HG02571 (cell line): ENCODE measurements around the gene BMP10.
"Not testable (repeated sequence)": the region's sequence is repeated elsewhere in the genome, so short reads cannot be mapped to it uniquely, and the experiment has no call there.

Experiments
- ATAC-seq: cut with Tn5 transposase; IDR thresholded peaks from one replicate; pipeline ENCODE4 v1.9.1; 2021; ENCODE audit warnings: mild to moderate bottlenecking, moderate library complexity; ENCODE audit not compliant: unreplicated experiment

BMP10 gene

DNA sequence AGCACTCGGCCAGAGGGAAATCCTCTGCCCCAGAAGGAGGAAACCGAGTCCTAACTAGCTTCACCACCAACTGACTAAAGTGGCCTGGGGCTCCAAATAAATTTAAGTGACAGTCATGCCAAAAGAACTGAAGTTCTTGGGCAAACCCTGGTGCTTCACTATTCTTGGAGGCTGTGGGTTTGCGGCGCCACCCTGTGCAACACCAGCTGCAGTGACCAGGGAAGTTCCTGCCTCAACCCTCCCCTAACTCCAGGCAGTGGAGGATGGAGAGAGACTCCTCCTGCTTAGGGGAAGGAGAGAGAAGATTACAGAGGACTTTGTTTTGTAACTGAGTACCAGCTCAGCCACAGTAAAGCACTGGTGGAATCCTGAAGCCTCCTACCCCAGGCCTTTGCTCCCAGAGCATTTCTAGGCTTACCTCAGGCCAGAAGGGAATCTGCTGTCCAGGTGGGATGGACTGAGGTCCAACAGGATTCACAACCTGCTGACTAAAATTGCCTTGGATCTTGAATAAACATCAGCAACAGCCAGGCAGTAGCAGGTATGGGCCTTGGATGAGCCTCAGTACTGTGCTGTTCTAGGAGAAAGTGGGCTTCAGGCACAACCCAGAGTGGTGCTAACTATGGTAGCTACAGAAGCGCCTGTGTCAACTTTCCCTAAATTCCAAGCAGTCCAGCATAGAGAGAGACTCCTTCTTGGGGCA is 29.4 kb upstream of the BMP10 start:
- ATAC-seq, result no peak

- ATAC-seq, result not testable (repeated sequence)
Measured at GRCh38 chr2:68895981-68896380, 24.8 kb upstream of the BMP10 start.

DNA sequence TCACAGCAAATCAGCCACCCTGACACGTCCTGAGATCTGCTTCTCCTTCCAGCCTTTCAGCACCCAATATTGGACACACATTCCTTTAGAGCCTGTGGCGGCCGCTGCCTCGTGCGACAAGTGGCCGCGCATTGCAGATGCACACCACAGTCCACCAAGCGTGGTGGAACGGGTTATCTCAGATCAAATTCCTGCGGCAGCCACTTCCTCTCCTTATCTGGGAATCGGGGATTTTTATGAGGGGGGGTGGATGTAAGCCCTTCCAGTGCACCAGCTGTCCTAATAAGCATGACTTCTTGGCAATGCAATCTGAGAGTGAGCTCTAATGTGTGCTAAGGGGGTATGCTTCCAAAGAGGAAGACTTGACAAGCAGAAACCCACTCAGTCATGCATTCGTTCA is 18.3 kb upstream of the BMP10 start:
- no peak for ATAC-seq

DNA sequence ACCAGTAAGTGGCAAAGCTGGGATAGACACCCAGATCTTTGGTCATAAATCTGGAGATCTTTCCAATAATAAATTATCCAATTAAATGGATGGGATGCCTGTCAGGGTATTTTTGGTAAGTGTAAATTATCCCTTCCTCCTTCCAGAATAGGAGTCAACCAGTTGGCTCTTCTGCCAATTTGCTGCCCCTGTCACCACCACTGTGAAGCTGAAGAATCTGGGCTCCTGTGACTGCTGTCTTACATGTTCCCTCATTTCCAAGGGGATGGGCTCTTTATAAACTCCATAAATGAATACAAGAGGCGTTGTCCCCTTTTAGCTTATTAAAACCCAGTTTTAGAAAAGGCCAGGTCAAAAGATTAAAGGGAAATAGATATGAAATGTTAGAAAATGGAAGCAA is 17.8 kb upstream of the BMP10 start:
- ATAC-seq, result no peak

DNA sequence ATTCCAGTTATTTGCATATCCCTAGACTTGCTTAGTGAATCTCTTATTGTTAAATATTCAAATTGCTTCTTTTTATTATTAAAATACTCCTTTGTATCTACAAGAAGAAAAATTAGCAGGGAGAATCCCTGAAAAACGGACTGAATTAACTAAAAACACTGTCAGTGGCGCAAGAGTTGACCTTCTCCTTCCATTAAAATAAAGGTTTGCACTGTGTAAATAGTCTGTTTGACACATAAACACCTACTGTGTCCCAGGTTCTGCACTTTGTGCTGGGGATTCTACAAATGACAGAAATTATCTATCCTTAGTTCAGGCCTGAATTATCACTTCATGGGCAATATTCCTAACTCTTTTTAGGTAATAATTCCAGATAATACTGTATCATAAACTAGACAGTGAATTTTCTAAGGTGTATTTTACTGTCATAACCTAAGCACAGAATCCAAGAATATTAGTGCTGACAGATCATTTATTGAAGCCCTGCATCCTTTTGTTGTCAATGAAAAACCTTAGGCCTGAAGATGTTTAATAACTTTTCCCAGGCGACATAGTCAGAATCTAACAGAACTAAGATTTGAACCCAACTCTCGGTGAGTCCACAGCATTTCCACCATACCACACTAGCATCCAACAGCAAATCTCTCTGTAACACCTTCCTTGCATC is 17.0 kb upstream of the BMP10 start:
- no peak for ATAC-seq

DNA sequence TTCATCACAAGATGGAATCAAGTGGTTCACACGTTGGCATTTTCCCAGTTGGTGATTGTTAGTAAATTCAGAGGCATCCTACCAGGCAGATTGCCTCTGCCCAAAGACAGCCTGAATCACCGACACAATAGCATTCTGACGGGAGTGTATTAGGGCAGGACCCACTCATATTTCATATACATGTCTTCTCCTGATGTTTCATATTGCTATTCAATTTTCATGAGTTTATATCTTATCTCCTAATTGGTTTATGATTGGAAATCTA is 14.5 kb upstream of the BMP10 start:
- ATAC-seq, result no peak

GRCh38 chr2:68885074-68885810 is 14.0 kb upstream of the BMP10 start:
- no peak for ATAC-seq

DNA sequence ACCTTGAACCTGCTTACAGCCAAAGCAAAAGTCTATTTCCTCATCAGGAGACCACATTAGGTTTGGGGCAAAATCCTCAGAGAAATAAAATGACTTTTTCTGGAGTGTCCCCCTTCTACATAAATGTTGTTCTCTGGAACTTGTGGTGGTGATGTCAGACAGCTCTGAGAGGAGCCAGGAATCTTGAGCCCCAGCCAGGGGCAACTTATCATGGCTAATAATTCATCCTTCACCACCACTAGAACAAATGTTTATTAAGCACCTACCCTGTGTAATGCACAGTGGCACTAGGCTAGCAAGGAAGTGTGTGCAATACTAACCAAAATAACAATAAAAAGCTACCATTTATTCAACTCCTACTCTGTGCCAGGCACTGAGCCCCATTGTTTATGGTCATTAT is 9.0 kb upstream of the BMP10 start:
- no peak for ATAC-seq

DNA sequence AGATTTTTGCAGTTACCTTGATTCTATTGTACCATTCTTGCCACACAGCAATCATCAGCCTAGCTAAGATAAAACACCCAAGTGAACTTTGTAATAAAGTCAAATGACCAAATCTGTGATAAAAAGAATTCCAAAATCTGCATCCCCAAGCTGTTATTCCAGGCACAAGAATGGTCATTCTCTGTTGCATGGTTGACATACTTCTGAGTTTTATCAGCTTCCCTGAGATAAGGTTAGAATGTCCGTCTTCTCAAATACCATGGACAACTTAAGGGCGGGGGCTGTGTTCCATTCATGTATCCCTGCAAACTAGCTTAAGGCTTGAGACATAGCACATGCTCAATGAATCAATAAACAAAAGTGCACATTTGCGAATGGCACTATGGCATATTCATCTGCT is 8.1 kb upstream of the BMP10 start:
- no peak for ATAC-seq

DNA sequence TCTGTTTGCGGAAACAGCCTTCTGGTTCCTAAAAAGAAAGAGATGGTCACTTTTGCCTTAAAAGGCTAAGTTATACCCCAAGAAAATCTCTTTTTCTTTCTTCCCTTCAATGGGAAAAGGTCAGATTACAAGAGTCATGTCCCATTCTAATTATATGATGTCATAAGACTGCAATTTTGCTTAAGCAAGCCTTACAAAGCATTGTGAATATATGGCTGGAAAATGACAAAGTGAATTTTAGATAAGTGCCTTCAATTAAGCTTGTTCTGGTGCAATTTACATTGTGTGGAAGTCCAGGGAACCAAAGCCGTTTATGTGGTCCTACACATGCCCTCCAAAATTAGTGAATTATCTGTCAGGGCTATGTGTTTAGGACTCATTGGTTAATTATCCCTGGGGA is 7.6 kb upstream of the BMP10 start:
- no peak for ATAC-seq

DNA sequence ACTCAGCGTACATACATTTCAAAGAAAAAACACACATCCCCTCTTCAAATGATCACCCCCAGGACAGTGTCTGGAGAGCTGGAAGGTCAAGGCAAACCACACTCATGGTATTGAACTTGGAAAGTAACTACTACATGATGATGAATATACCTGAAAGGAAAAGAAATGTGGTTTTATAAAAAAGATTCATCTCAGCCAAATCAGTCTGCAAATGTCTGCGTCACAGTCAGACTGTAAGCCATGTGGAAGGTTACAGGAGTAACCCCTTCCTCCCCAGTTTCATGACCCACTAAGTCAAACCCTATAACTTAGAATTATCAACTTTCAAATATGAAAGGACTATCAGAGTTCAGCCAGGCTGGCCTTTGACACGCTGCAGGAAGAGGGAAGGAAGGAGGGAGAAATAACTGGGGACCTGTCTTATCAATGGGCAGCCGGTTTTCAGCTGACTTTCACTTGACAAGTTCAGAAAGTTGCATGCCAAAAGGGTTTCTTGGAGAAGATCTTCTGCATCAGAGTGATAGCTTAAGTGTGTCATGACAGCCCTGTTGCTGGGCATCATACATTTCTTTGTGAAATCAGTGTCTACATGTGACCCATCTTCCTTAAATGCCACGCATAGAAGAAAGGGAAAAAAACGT is 7.0 kb upstream of the BMP10 start:
- no peak for ATAC-seq

- no peak for ATAC-seq
Measured at GRCh38 chr2:68877079-68877772, 6.0 kb upstream of the BMP10 start.

GRCh38 chr2:68870215-68870614 is 982 bp downstream of the BMP10 start:
- ATAC-seq, result no peak

DNA sequence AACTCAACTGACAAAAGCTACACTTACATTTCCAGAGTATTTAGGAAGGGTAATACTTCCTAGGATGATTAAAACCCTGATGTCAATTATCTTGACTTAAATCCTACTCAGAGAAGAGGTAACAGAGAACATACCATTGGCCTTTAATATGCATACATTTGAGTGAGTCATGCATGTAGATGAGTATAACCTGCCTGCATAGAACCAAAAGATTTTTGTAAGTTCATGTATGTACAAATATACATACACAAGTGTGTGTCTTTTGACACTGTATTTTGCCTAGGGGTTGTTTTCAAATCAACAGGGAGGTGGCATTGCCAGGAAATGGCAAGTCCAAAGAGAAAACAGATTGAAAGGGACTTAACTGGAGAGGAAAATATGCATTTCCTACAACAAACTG is 6.1 kb downstream of the BMP10 start:
- ATAC-seq, result no peak

DNA sequence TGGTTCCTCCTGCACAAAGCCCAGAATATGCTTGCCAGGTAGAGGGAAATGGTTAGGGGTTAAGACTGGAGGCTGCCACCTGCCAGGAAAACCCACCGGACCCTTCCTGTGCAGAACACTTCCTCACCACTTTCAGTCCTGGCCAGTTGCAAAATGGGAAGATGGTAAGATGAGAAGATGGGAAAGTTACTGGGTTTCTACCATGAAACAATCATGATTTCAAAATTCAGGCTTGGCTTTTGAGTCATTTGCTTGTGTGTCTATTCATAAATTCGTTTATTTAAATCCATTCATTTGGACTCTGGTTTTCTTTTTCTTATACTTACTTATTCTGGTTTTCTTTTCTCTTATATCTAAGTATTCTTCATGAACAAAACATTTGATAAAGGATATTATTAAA is 7.2 kb downstream of the BMP10 start:
- ATAC-seq, result no peak

DNA sequence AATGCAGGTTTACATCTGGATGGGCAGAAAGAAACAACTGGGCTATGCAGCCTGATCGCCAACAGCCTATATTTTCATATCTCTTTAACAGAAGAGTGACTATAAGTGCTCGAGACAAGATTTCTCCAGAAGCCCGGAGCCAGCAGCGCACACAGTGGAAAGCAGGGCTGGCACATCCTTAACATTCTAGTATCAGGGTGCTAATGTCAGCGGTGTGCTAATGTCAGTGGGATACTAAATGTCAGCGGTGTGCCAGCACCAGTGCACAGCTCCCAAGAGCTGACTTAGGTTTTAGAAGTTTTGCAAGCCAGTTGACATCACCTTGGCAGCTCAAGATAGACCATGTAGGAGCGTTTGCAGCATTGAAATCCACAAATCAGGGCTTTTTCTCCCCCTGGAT is 8.3 kb downstream of the BMP10 start:
- no peak for ATAC-seq

DNA sequence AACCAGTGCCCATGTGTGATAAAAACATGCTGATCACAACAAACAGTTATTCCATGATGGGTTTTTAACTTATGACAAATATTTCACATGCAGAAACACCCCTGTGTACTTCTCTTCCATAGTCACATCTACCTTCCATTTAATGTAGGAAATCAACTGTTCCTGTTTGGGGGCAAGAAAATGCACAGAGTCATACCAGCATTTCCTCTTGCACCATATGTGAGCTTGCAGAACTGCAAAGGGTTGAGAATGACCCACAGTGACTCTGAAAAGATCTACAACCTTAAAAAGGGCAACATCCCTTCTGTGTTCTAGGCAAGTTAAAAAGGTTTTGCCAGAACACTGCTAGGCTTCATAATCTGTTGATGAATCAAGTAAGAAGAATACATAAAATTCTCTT is 9.9 kb downstream of the BMP10 start:
- ATAC-seq, result no peak

DNA sequence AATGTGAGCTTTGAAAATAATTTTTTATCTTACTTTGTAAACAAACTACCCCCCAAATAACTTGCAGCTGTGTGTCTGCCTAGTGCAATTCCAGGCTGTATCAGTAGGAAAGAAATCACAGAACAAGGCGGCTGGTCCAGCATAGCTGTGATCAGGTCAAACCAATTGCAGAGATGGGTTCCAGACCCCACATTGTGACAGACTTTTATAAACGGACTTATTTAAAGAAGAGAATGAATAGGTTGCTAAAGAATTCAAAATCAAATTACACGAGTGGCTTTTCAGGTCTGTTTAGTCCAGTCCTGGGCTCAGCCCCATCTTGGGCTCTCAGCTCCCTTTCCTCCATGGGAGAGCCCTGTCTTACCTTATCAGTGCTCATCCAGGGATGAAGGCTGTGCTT is 11.1 kb downstream of the BMP10 start:
- ATAC-seq, result no peak

- no peak for ATAC-seq
Measured at GRCh38 chr2:68857855-68858456, 13.2 kb downstream of the BMP10 start.

GRCh38 chr2:68857202-68857845 is 13.9 kb downstream of the BMP10 start:
- ATAC-seq, result no peak
